Measurements from ENCODE around the gene NOXA1. TPM values are rescaled to one million over a fixed set of nuclear protein-coding genes. Genes with fewer than 3 reads are reported as not detected.

NOXA1 gene
- total and polyA plus RNA-seq, 2 donors from 2014 or later = 19.1 to 21.8 TPM

DNA sequence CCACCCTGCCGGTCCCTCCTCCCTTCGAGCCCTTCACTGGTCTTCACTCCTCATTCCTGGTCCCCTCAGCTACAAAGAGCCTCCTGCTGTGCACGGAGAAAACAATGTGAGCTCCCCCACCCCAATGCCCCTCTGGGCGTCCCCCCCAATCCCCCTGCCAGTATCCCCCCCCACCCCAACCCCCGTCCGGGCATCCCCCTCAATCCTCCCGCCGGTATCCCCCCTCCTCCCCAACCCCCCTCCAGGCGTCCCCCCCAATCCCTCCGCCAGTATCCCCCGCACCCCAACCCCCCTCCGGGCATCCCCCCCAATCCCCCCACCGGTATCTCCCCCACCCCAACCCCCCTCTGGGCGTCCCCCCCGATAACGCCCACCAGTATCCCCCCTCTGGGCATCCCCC, 43.0 kb upstream of the NOXA1 start:
- H3K9me3 ChIP-seq (ENCODE audit: control insufficient read depth in 2 of 3, insufficient read depth in 1 of 3, low read length in 3 of 3) = peaks cover 0 to 1% (median 0%) of the 10 kb centered on the region in 3 donors
- no peaks in the 10 kb centered on the region for H3K4me1 ChIP-seq (ENCODE audit: control insufficient read depth in 2 of 3, insufficient read depth in 2 of 3, low read depth in 1 of 3, low read length in 3 of 3)
- DNase-seq (no peak), FAIRE-seq (no peak)
- H3K36me3 ChIP-seq (ENCODE audit: control insufficient read depth in 2 of 3, insufficient read depth in 3 of 3, low read length in 3 of 3) = no peaks in the 10 kb centered on the region
- no peak overlapping the region for H3K9ac ChIP-seq (ENCODE audit: low read length in 3 of 3)
- no peak overlapping the region for H3K27ac ChIP-seq (ENCODE audit: low read depth in 2 of 2, low read length in 2 of 2)
- intact Hi-C loops (cut with DNase I) = no loop called here
- H3K4me3 ChIP-seq (ENCODE audit: low read length in 3 of 3) = no peak overlapping the region
- TF ChIP-seq, protein P1, sequence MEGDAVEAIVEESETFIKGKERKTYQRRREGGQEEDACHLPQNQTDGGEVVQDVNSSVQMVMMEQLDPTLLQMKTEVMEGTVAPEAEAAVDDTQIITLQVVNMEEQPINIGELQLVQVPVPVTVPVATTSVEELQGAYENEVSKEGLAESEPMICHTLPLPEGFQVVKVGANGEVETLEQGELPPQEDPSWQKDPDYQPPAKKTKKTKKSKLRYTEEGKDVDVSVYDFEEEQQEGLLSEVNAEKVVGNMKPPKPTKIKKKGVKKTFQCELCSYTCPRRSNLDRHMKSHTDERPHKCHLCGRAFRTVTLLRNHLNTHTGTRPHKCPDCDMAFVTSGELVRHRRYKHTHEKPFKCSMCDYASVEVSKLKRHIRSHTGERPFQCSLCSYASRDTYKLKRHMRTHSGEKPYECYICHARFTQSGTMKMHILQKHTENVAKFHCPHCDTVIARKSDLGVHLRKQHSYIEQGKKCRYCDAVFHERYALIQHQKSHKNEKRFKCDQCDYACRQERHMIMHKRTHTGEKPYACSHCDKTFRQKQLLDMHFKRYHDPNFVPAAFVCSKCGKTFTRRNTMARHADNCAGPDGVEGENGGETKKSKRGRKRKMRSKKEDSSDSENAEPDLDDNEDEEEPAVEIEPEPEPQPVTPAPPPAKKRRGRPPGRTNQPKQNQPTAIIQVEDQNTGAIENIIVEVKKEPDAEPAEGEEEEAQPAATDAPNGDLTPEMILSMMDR (IDR thresholded peaks at IDR 0.05; ENCODE audit: borderline replicate concordance, extremely low read depth, insufficient read depth) = no peak
- no peaks in the 10 kb centered on the region for H3K27me3 ChIP-seq (ENCODE audit: control insufficient read depth, insufficient read depth, low read length)

DNA sequence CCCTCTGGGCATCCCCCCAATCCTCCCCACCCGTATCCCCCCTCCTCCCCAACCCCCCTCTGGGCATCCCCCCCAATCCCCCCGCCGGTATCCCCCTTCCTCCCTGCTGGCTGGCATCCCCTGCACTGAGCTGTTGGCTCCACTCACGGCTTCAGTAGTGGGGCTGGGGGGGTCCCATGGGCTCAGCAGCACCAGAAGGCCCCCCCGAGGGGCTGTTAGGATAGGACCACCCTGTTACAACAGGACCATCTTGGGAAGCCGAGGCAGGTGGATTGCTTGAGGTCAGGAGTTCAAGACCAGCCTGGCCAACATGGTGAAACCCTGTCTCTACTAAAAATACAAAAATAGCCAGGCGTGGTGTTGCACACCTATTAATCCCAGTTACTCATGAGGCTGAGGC, 42.6 kb upstream of the NOXA1 start:
- intact Hi-C loops (cut with DNase I) = no loop called here
- DNase-seq (peak in 1 of 5 donors; percentile 62), FAIRE-seq (no peak)
- Histone ChIP-seq H3K27ac (ENCODE audit: low read depth in 2 of 2, low read length in 2 of 2) (no peak overlapping the region), H3K9me3 (ENCODE audit: control insufficient read depth in 2 of 3, insufficient read depth in 1 of 3, low read length in 3 of 3) (peaks cover 0 to 1% (median 0%) of the 10 kb centered on the region in 3 donors), H3K9ac (ENCODE audit: low read length in 3 of 3) (no peak overlapping the region), H3K27me3 (ENCODE audit: control insufficient read depth, insufficient read depth, low read length) (no peaks in the 10 kb centered on the region), H3K4me1 (ENCODE audit: control insufficient read depth in 2 of 3, insufficient read depth in 2 of 3, low read depth in 1 of 3, low read length in 3 of 3) (no peaks in the 10 kb centered on the region), H3K4me3 (ENCODE audit: low read length in 3 of 3) (no peak overlapping the region), H3K36me3 (ENCODE audit: control insufficient read depth in 2 of 3, insufficient read depth in 3 of 3, low read length in 3 of 3) (no peaks in the 10 kb centered on the region)
- TF ChIP-seq, protein P1 (IDR thresholded peaks at IDR 0.05; ENCODE audit: borderline replicate concordance, extremely low read depth, insufficient read depth) = no peak

- no peak overlapping the region for H3K9ac ChIP-seq (ENCODE audit: low read length in 3 of 3)
- FAIRE-seq (no peak), DNase-seq (peak in 1 of 5 donors; percentile 68)
- H3K4me1 ChIP-seq (ENCODE audit: control insufficient read depth in 2 of 3, insufficient read depth in 2 of 3, low read depth in 1 of 3, low read length in 3 of 3) = no peaks in the 10 kb centered on the region
- TF ChIP-seq, protein P1 (IDR thresholded peaks at IDR 0.05; ENCODE audit: borderline replicate concordance, extremely low read depth, insufficient read depth) = no peak
- no peaks in the 10 kb centered on the region for H3K9me3 ChIP-seq (ENCODE audit: control insufficient read depth in 2 of 3, insufficient read depth in 1 of 3, low read length in 3 of 3)
- no peaks in the 10 kb centered on the region for H3K36me3 ChIP-seq (ENCODE audit: control insufficient read depth in 2 of 3, insufficient read depth in 3 of 3, low read length in 3 of 3)
- no peaks in the 10 kb centered on the region for H3K27me3 ChIP-seq (ENCODE audit: control insufficient read depth, insufficient read depth, low read length)
- H3K27ac ChIP-seq (ENCODE audit: low read depth in 2 of 2, low read length in 2 of 2) = no peak overlapping the region
- H3K4me3 ChIP-seq (ENCODE audit: low read length in 3 of 3) = no peak overlapping the region
- intact Hi-C loops (cut with DNase I) = no loop called here
Observed at GRCh38 chr9:137381501-137382443, 41.4 kb upstream of the NOXA1 start.
